Measurements from ENCODE around the gene UST.

UST gene

DNA sequence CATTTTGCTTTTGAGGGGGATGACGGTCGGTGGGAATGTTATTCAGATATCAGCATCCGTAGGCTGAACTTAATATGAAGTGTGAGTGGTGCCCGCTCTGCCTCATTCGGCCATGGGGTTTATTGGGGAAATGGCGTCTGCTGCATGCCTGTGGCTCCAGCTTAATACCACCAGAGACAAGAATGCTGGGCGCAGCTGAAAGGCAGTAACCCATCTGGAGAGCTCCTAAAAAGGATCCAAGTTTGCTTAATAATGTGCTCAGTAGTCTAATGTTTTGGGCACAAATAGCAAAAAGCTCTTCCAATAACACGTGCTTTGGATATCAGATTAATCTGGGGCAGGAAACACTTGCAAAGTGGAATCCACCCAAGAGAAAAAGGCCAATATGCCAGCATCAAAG, 297.7 kb downstream of the UST start:
- Histone ChIP-seq H3K27me3 (no peaks in the 10 kb centered on the region), H3K4me3 (no peak overlapping the region)
- TF ChIP-seq Cebpa-rat (IDR thresholded peaks at IDR 0.05): no peak

DNA sequence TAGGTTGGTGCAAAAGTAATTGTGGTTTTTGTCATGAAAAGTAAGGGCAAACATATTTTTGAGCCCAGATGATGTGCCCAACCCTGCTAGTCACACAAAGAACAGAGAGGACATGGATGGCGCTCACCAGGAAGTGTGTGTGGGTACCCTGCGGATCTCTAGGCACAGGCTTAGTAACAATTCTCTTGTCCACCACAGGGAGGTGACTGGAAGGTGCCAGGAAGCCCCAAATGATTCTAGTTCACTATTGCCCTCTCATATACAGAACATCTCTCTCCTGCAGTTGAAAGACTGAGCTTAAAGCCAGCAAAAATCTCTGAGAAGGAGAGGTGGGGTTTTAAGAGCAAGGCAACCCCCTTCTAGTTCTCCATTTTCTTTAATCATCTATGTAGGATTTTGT, 298.6 kb downstream of the UST start:
- H3K4me1 ChIP-seq: peaks cover 49% of the 10 kb centered on the region
- no peak overlapping the region for H3K27ac ChIP-seq
- no peaks in the 10 kb centered on the region for H3K9me3 ChIP-seq
- H3K4me2 ChIP-seq: peak overlapping the region; percentile 59
- no peaks in the 10 kb centered on the region for H3K36me3 ChIP-seq
- H3K4me3 ChIP-seq: no peak overlapping the region
- no peaks in the 10 kb centered on the region for H3K27me3 ChIP-seq
- no peak overlapping the region for H3K9ac ChIP-seq
- no peaks in the 10 kb centered on the region for H4K20me1 ChIP-seq
- TF ChIP-seq Cebpa-rat (IDR thresholded peaks at IDR 0.05): no peak

More for the DNA sequence above, 297.7 kb downstream of the UST start:
- no peak overlapping the region for H3K9ac ChIP-seq
- peaks cover 52% of the 10 kb centered on the region for H3K4me1 ChIP-seq
- no peaks in the 10 kb centered on the region for H3K9me3 ChIP-seq
- H3K27ac ChIP-seq: no peak overlapping the region
- H3K36me3 ChIP-seq: no peaks in the 10 kb centered on the region
- no peaks in the 10 kb centered on the region for H4K20me1 ChIP-seq
- 0 out of 2 replicates have a peak overlapping the region, but pooled peaks have one; percentile 8 for H3K4me2 ChIP-seq

DNA sequence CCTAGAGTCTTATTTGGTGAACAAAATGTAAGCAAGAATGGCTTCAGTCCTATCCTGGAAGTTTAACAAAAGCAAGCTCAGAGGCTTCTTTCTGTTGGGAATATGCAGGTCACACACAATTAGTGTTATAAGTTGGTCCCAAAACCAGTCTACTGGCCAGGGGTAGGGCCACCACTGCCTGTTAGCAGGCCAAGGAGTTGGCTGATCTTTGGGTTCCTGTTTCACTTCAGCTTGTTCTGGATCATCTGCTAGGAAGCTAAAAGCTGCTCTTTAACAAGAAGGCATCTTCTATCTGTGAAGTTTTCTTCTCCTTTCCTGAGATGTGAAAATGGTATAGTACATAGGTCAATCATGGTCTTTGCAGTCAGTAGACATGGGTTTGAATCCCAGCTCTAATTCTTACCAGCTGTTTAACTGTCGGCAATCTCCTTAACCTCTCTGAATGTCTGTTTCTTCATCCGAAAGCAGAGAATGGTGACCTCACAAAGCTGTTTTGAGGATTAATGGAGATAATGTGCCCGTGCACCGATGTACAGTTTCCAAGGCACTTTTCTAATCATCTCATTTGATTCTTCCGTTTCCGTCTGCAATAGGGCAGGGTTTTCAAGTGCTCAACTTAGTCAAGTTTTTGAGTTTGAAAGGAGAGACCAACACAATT, 299.5 kb downstream of the UST start:
- Histone ChIP-seq H3K9ac (no peak overlapping the region), H3K9me3 (no peaks in the 10 kb centered on the region), H3K27ac (no peak overlapping the region), H4K20me1 (no peaks in the 10 kb centered on the region), H3K27me3 (no peaks in the 10 kb centered on the region), H3K4me3 (no peak overlapping the region), H3K4me1 (peaks cover 49% of the 10 kb centered on the region), H3K4me2 (peak overlapping the region; percentile 59), H3K36me3 (no peaks in the 10 kb centered on the region)
- TF ChIP-seq Cebpa-rat (IDR thresholded peaks at IDR 0.05): no peak

DNA sequence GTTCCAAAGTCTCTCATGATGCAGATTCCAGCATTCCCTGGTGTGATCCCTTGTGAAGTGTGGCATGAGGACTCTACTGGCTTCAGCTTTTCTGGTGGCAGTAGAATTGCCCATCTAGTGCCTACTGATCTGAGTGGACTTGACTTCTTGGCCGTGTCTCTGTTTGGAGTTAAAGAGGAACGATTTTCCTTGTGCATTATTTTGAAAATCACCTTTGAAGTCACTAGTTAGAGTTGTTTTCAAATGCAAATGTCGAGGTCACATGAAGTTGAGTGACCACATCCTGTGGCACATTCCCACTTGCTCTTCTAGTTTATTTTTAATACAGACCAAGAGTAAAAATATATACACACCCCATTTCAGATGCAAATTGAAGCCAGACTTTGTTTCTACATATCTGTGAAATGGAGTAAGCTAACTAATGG, 300.0 kb downstream of the UST start:
- Histone ChIP-seq H3K4me2 (peak overlapping the region; percentile 59), H4K20me1 (no peaks in the 10 kb centered on the region), H3K36me3 (no peaks in the 10 kb centered on the region), H3K4me3 (no peak overlapping the region), H3K9ac (no peak overlapping the region), H3K9me3 (no peaks in the 10 kb centered on the region), H3K27ac (no peak overlapping the region), H3K27me3 (no peaks in the 10 kb centered on the region), H3K4me1 (peaks cover 49% of the 10 kb centered on the region)
- TF ChIP-seq Cebpa-rat (IDR thresholded peaks at IDR 0.05): no peak

DNA sequence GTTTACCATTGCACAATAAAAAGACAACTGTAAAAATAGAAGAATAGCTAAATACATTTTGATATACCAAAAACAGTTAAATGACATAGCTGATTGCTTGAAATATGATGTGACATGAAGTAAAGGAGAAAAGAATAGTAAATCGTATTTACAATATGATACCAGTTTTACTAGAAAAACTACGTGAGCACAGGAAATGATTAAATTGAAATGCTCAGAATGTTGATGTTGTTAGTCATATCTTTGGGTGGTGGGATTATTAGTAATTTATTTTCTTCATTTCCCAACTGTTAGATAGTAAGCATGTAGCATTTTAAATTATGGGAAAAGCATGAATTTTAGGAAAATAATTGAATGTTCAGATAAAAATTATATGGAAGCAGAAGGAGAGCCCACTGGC, 302.4 kb downstream of the UST start:
- no peak overlapping the region for H3K9ac ChIP-seq
- no peak overlapping the region for H3K27ac ChIP-seq
- H3K36me3 ChIP-seq: no peaks in the 10 kb centered on the region
- H4K20me1 ChIP-seq: no peaks in the 10 kb centered on the region
- no peaks in the 10 kb centered on the region for H3K27me3 ChIP-seq
- no peak overlapping the region for H3K4me3 ChIP-seq
- no peak overlapping the region for H3K4me2 ChIP-seq
- H3K4me1 ChIP-seq: peaks cover 46% of the 10 kb centered on the region
- TF ChIP-seq Cebpa-rat (IDR thresholded peaks at IDR 0.05): no peak
- no peaks in the 10 kb centered on the region for H3K9me3 ChIP-seq

DNA sequence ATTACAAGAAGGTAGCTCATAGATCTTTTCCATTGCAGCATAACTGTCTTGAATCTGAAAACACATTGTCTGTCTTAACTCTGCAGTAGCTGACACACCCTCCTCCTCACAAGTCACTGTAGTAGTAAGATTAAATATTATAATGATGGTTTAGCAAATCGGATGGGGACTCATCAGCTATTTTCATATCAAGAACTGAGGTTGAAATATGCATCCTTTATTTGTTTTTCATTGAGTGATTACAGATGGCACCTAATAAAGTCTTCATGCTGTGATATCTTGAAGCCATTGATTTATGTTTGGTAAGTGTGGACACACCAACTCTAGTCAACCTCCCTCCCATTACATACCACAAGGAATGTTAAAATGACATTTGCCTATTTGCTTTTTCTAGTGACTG, 303.3 kb downstream of the UST start:
- Histone ChIP-seq H3K9ac (no peak overlapping the region), H3K4me3 (no peak overlapping the region), H3K9me3 (no peaks in the 10 kb centered on the region), H4K20me1 (no peaks in the 10 kb centered on the region), H3K27me3 (no peaks in the 10 kb centered on the region), H3K4me1 (peaks cover 47% of the 10 kb centered on the region), H3K36me3 (no peaks in the 10 kb centered on the region), H3K4me2 (no peak overlapping the region), H3K27ac (no peak overlapping the region)
- no peak for TF ChIP-seq Cebpa-rat (IDR thresholded peaks at IDR 0.05)

DNA sequence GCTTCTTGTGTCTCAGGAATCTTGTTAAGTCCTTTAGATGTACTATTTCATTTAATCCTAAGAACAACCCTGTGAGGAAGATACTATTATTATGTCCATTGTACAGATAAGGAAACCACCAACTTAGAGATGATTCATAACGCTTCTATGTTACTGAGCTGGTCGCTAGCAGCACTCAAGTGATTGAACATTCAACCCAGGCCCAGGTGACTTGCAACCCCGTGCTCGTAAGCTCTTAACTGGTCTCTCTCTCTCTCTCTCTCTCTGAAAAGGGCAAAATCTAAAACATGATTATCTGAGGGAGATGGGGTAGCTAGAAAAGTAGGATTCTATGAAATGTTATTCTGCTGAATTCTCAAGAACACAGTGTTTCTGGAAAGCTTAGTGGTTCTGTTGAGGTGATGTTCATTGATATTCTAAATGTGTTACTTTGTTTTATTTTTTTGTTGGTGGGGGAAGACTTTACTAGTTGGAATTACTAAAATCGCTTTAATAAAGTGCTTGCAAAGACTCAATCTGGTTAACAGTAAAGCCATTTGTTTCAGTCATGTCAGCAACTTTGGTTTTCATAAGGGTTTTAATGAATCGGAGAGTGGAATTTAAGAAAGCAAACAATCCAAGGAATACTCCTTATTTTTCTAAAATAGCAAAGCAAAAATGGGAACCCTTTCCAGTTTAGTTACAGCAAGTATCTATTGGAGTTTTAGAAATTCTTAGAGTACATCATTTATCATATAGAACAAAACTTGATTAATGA, 305.7 kb downstream of the UST start:
- Histone ChIP-seq H3K27me3 (no peaks in the 10 kb centered on the region), H3K4me3 (no peak overlapping the region), H4K20me1 (no peaks in the 10 kb centered on the region), H3K4me2 (no peak overlapping the region), H3K27ac (no peak overlapping the region), H3K9ac (no peak overlapping the region), H3K4me1 (peaks cover 36% of the 10 kb centered on the region), H3K9me3 (no peaks in the 10 kb centered on the region), H3K36me3 (no peaks in the 10 kb centered on the region)
- no peak for TF ChIP-seq Cebpa-rat (IDR thresholded peaks at IDR 0.05)

DNA sequence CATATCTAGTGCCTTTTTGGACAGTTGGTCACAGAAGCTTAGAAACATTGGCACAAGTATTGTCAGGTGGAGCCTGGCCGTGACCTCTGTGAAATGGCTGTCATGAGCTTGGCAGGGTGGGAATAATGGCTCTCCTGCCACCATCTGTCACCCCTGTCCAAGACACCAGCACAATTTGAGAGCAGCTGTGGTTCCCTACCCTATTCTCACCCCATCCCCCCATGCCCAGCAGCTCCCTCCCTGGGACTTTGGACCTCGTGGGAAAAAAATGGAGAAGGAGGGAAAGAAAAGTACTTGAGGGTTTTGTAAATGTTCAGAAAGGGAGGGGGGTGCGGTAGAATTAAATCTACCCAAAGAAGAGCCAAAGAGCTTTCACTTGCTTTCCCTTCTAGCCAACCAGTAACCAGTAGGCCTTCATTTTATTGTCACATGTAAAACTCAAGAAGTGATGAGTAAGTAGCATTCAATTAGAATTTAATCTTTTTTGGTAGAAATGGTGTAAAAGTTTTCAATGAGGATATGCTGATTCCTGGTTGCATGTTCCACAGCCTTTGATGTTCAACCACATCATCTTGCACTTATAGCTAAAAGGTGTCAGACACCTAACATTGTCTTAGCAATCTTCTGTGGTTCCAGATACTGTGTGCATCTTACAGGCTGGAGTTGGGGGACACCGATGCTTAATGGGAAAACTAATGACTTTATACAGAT, 307.2 kb downstream of the UST start:
- Histone ChIP-seq H3K4me1 (peaks cover 38% of the 10 kb centered on the region), H3K27me3 (no peaks in the 10 kb centered on the region), H3K36me3 (no peaks in the 10 kb centered on the region), H3K27ac (no peak overlapping the region), H3K9ac (no peak overlapping the region), H3K4me2 (peak overlapping the region; percentile 57), H4K20me1 (no peaks in the 10 kb centered on the region), H3K9me3 (no peaks in the 10 kb centered on the region), H3K4me3 (no peak overlapping the region)
- no peak for TF ChIP-seq Cebpa-rat (IDR thresholded peaks at IDR 0.05)

DNA sequence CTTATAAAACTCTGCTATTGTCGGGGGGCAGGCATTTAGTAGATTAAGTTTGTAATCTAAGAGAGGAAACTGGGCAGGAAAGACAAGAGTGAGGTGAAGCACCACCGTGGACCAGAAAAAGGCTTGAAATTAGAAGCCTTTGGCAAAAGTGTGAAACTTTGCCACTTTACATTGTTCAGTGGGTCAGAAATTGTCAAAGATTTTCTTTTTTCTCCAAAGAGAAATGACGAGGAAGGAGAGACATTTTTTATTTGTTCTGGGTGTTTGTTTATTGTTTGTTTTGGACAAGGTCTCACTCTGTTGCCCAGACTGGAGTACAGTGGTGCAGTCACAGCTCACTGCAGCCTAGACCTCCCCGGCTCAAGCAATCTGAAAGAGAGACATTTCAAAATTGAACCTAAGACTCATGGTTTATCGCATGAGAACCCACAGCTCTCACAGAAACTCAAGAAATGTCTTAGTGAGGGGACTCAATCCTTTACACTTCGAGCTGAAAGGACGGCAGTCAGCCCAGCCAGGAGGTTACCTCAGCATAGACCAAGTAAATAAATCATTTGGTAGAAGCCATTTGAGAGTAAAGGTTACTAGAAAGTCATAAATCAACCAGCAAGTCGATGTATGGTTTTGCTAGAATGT, 307.8 kb downstream of the UST start:
- Histone ChIP-seq H3K4me3 (no peak overlapping the region), H3K9ac (no peak overlapping the region), H3K9me3 (no peaks in the 10 kb centered on the region), H3K4me2 (peak overlapping the region; percentile 57), H3K4me1 (peaks cover 45% of the 10 kb centered on the region), H3K27me3 (no peaks in the 10 kb centered on the region), H4K20me1 (no peaks in the 10 kb centered on the region), H3K36me3 (no peaks in the 10 kb centered on the region), H3K27ac (no peak overlapping the region)
- TF ChIP-seq Cebpa-rat (IDR thresholded peaks at IDR 0.05): no peak
